ENCODE data around the gene SLC6A9.
A peak's percentile ranks its signal among the peaks of the same experiment; 100 is the strongest.

Gene SLC6A9

DNA sequence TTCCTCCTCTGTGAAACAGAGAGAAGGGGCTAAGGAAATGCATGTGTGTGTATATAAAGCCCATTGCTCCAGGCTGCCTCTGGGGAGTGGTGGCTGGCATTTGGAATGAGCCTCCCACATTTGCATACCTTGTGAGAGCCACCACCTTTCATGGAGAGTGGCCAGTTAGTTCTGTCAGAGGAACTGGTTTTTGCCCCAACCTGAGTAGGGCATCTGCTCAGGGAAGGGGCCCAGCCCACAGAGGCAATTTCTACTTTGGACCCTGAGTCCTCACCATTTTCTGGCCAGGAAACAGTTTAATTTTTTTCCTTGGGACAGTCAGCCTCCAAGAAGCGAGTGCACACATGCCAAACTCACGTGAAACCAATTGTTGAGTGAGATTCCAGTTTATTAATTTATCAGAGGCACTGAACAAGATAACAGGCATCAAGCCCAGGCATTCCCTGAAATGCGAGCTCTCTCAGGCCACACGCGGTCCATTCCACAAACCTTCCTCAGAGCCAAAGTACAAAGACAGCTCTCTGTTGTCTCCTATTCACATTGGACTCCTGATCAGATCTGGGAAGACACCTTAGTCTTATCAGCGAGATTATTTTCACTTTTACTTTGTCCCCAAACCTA, 1.0 kb upstream of the SLC6A9 start:
- no peak for DNase-seq (ENCODE audit: extremely low spot score)
- ChIA-PET POLR2A (interaction anchor here (2.4 kb wide), 1 partner anchor 21 kb away, joined by 8 read pairs; no protein-coding TSS in a partner anchor), CTCF (interaction anchor here (2.2 kb wide), 1 partner anchor 16 kb away, joined by 8 read pairs; no protein-coding TSS in a partner anchor)
- no peak for TF ChIP-seq SP1 (IDR thresholded peaks at IDR 0.05)
- TF ChIP-seq HDGF (IDR thresholded peaks at IDR 0.05; ENCODE audit: borderline replicate concordance) = no peak
- TF ChIP-seq ZNF384 (IDR thresholded peaks at IDR 0.05) = no peak
- TF ChIP-seq FOXA1 (IDR thresholded peaks at IDR 0.05) = no peak
- TF ChIP-seq NFRKB (IDR thresholded peaks at IDR 0.05) = no peak
- no peak for TF ChIP-seq SUZ12 (IDR thresholded peaks at IDR 0.05)
- TF ChIP-seq FOXM1 (IDR thresholded peaks at IDR 0.05; ENCODE audit: borderline replicate concordance) = no peak
- TF ChIP-seq FOXK2 (IDR thresholded peaks at IDR 0.05) = no peak
- TF ChIP-seq, protein P1, sequence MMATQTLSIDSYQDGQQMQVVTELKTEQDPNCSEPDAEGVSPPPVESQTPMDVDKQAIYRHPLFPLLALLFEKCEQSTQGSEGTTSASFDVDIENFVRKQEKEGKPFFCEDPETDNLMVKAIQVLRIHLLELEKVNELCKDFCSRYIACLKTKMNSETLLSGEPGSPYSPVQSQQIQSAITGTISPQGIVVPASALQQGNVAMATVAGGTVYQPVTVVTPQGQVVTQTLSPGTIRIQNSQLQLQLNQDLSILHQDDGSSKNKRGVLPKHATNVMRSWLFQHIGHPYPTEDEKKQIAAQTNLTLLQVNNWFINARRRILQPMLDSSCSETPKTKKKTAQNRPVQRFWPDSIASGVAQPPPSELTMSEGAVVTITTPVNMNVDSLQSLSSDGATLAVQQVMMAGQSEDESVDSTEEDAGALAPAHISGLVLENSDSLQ (IDR thresholded peaks at IDR 0.05) = no peak
- no peak for TF ChIP-seq ELF4 (IDR thresholded peaks at IDR 0.05)
- no peak for TF ChIP-seq CTBP1 (IDR thresholded peaks at IDR 0.05; ENCODE audit: borderline replicate concordance)
- no peak for TF ChIP-seq ARNT (IDR thresholded peaks at IDR 0.05)
- TF ChIP-seq L3MBTL2 (conservative IDR thresholded peaks at IDR 0.05) = no peak
- TF ChIP-seq TARDBP (IDR thresholded peaks at IDR 0.05) = no peak
- TF ChIP-seq LEF1 (IDR thresholded peaks at IDR 0.05; ENCODE audit: borderline replicate concordance) = no peak

DNA sequence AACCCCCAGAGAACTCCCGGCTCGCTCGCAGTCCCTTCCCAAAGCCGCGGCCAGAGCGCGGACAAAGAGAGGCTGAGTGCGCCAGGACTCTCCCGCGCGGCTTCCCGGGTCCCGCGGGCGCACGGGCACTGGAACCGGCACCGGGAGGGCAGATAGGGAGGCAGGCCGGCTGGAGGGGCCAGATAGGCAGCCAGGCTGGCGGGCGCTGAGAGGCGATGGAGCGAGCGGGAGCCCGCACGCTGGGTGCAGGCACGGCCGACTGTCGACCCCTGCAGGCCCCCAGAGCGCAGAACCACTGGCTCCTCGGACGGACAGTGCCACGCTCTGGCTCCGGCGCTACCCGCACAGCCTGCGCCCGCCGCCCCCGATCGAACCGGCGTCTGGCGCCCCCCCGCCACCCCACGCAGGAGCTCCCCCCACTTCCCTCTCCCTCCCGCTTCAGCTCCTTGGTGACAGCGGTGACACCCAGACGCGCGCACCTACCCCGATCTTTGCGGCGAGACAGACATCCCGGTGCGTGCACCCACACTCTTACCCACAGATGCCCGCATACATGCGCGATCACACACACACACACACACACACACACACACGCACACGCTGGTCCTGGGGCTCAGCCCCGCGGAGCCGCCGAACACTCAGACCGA, 534 bp downstream of the SLC6A9 start:
- TF ChIP-seq TARDBP (IDR thresholded peaks at IDR 0.05) (peak; percentile 62; the same call in 1 of the 2 replicates), ZNF384 (IDR thresholded peaks at IDR 0.05) (no peak)
- POLR2A ChIA-PET = interaction anchor here (0.6 to 2.4 kb wide), 7 partner anchors 10 to 55 kb away, joined by 3 to 11 read pairs (median 5); no protein-coding TSS in a partner anchor
- CTCF ChIA-PET = interaction anchor here (2.2 kb wide), 1 partner anchor 17 kb away, joined by 8 read pairs; no protein-coding TSS in a partner anchor

DNA sequence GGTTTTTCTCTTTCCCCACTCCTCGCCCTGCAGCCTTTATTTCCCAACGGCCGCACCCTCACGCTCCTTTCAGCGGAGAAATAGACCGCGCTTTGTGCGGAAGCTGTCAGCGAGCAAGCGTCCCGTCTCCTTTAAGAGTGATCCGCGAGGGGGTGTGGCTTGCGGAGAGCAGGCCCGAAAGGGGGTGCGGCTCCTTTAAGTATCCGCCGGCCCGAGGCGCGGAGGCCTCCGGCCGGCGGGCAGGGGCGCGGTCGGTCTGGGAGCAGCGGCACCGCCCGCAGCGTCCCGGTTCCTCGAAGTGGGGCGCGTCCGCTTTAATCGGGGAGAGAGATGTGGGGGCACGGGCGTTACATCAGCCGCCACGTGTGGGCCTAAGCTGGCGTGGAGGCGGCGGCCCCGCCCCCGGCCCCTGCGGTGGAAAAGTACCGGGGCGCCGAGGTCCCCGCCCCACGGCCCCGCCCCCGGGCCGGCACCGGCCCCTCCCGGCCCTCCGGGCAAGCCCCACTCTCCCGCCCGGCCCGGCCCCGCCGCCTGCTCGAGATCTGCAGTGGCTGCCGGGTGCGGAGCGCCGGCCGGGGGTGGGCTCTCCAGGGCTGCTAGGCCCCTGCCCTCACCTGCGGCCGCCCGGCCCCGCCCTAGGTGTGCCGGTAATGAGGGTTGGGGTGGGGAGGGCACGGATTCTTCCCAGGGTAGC, 1.2 kb downstream of the SLC6A9 start:
- CTCF ChIA-PET = interaction anchor here (2.2 kb wide), 1 partner anchor 18 kb away, joined by 8 read pairs; no protein-coding TSS in a partner anchor

More for the DNA sequence above, 534 bp downstream of the SLC6A9 start:
- DNase-seq (ENCODE audit: extremely low spot score) = peak; percentile 60

DNA sequence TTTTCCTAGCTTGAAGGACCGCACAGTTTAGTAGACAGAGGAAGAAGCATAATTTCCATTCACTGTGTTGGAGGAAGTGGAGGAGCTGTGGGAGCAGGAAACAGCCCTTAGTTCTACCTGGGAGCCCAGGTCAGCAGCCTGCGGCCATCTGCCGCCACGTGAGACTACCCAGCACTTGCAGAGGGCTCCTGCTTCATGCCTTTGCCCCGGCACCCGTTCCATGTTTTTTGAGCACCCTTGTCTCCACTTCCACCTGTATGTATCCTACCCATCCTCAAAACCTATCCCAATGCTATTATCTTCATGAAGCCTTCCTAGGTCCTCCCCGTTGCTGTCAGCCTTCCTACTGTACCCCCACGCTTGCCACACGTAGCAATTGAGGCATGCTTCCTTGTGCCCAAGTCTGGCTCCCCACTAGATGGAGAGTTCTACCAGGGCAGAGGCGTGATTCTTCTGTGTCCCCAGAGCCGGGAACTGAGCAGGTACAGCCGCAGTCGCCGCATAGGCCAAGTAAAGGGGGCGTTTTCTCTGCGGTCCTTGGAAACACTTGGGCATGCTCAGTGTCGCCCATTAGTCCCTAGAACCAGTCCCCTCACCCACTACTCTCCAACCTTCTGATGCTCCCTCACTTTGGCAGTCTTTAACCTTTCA, 1.9 kb downstream of the SLC6A9 start:
- TF ChIP-seq BHLHE40 (IDR thresholded peaks at IDR 0.05; ENCODE audit: borderline replicate concordance) = no peak
- TF ChIP-seq CTBP1 (IDR thresholded peaks at IDR 0.05; ENCODE audit: borderline replicate concordance) = no peak
- no peak for TF ChIP-seq FOXK2 (IDR thresholded peaks at IDR 0.05)
- TF ChIP-seq SUZ12 (IDR thresholded peaks at IDR 0.05) = no peak
- TF ChIP-seq FOXM1 (IDR thresholded peaks at IDR 0.05; ENCODE audit: borderline replicate concordance) = no peak
- TF ChIP-seq ZNF384 (IDR thresholded peaks at IDR 0.05) = no peak
- no peak for TF ChIP-seq TARDBP (IDR thresholded peaks at IDR 0.05)
- no peak for TF ChIP-seq ELF4 (IDR thresholded peaks at IDR 0.05)
- TF ChIP-seq, protein P1 (IDR thresholded peaks at IDR 0.05) = no peak
- no peak for TF ChIP-seq LEF1 (IDR thresholded peaks at IDR 0.05; ENCODE audit: borderline replicate concordance)
- TF ChIP-seq SP1 (IDR thresholded peaks at IDR 0.05) = no peak
- TF ChIP-seq NFRKB (IDR thresholded peaks at IDR 0.05) = no peak
- TF ChIP-seq ARNT (IDR thresholded peaks at IDR 0.05) = no peak
- TF ChIP-seq HDGF (IDR thresholded peaks at IDR 0.05; ENCODE audit: borderline replicate concordance) = no peak
- TF ChIP-seq L3MBTL2 (conservative IDR thresholded peaks at IDR 0.05) = no peak
- TF ChIP-seq FOXA1 (IDR thresholded peaks at IDR 0.05) = no peak
- ChIA-PET POLR2A (interaction anchor here (1.0 to 2.3 kb wide), 2 partner anchors 9 to 26 kb away, joined by 3 to 11 read pairs; no protein-coding TSS in a partner anchor), CTCF (no interaction called here)
- peak; percentile 56 for DNase-seq (ENCODE audit: extremely low spot score)

More for the DNA sequence above, 1.2 kb downstream of the SLC6A9 start:
- DNase-seq (ENCODE audit: extremely low spot score) = peak; percentile 89
- POLR2A ChIA-PET = interaction anchor here (0.6 to 2.4 kb wide), 6 partner anchors 9 to 55 kb away, joined by 3 to 11 read pairs (median 6); no protein-coding TSS in a partner anchor
- TF ChIP-seq, protein P1 (IDR thresholded peaks at IDR 0.05) = peak; percentile 53
- TF ChIP-seq ELF4 (IDR thresholded peaks at IDR 0.05) = no peak

DNA sequence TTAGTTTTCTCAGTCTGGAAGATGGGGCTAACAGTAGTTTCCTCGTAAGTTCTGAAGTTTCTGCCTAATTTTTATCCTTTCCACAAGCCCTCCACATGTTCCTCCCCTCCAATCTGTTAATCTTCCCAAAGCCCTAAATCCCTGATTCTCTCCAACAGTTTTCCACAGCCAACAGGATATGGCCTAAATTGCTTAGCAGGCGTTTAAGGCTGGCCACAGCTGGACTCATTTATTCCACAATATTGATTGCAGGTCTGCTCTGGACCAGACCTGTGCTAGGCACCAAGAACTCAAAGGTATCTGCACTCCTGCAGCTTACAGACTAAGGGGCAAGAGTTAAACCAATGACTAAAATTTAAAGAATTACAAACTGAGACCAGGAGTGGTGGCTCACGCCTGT, 3.9 kb downstream of the SLC6A9 start:
- POLR2A ChIA-PET = no interaction called here
- no peak for TF ChIP-seq BHLHE40 (IDR thresholded peaks at IDR 0.05; ENCODE audit: borderline replicate concordance)
- TF ChIP-seq ARNT (IDR thresholded peaks at IDR 0.05) = no peak
- no peak for TF ChIP-seq FOXM1 (IDR thresholded peaks at IDR 0.05; ENCODE audit: borderline replicate concordance)
- no peak for DNase-seq (ENCODE audit: extremely low spot score)
- CTCF ChIA-PET = interaction anchor here (0.7 to 1.0 kb wide), 2 partner anchors 9 to 21 kb away, joined by 3 to 4 read pairs; no protein-coding TSS in a partner anchor
